ENCODE results near the gene HINT2.

DNA sequence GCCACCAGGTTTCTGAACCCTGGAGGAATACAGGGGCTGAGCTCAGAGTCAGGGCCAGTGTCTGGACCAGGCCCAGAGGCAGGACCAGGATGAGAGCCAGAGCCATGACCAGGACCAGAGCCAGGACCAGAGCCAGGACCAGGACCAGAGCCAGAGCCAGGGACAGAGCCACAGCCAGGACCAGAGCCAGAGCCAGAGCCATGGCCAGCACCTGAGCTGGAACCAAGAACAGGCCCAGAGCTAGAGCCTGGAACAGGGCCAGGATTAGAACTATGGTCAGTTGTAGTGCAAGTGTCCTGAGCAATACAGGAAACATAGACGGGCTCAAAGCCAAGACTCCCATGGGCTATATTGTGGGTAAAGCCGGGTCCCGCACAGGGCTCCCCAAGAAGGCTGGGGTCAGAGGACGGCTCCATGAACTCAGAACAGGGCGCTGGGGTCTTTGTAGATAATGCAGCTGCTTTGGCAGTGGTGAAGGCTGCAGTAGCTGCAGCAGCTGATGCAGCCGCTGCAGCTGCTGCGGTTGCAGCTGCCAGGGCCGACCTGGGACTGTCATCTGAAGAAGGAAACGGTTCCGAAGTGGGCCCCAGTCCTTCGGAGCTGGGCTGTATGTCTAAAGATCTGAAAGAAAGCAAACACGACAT, 3.3 kb downstream of the HINT2 start:
- no peak for TF ChIP-seq CTCF (IDR thresholded peaks at IDR 0.05)
- no peak for TF ChIP-seq POLR2AphosphoS5 (IDR thresholded peaks at IDR 0.05)
